Panc1 (cell line): Measurements from ENCODE around the gene COPRS. TPM values are rescaled to one million over a fixed set of nuclear protein-coding genes. Genes with fewer than 3 reads are reported as not detected.
A peak's percentile ranks its signal among the peaks of the same experiment; 100 is the strongest.

Experiments used
- ATAC-seq: fragments of 200-7000 bp; cut with Tn5 transposase; 2 replicates; pipeline ENCODE4 v1.9.1; 2020; ENCODE audit warnings: mild to moderate bottlenecking, moderate library complexity
- BruUV-seq: library from RNA; stranded (reverse); fragments of 400-500 nt; replicated peaks from 2 replicates; lab custom pipeline; 2021; lab: Mats Ljungman, UMichigan
- CTCF ChIA-PET: fragments of 300-600 bp; sonication (Branson Sonifier 250); formaldehyde crosslinking; loops from one replicate; lab custom pipeline; 2022; ENCODE audit warnings: antibody characterized with exemption; lab: Charles Lee
- POLR2A ChIA-PET: fragments of 300-600 bp; sonication (Branson Sonifier 250); formaldehyde crosslinking; loops from one replicate; lab custom pipeline; 2022; ENCODE audit warnings: antibody characterized with exemption; lab: Charles Lee
- DNase-seq: peaks from one replicate; pipeline ENCODE4 v3.0.0-alpha.2; 2010; ENCODE audit warnings: low read depth, low spot score
- H3K27ac ChIP-seq: 2 replicates; pipeline ENCODE4 v1.5.1; 2011; ENCODE audit warnings: mild to moderate bottlenecking, low read length, inconsistent platforms
- H3K27me3 ChIP-seq: fragments of 200-500 bp; sonication (Bioruptor generic); 2 replicates; pipeline ENCODE4 v1.6.0; 2014; ENCODE audit warnings: low read length, inconsistent platforms; ENCODE audit not compliant: control insufficient read depth, insufficient read depth
- H3K36me3 ChIP-seq: fragments of 200-500 bp; sonication (Bioruptor generic); 2 replicates; pipeline ENCODE4 v1.5.1; 2014; ENCODE audit warnings: inconsistent platforms, mild to moderate bottlenecking, low read length, moderate library complexity; ENCODE audit not compliant: control insufficient read depth, insufficient read depth
- H3K4me1 ChIP-seq: 2 replicates; pipeline ENCODE4 v1.5.1; 2011; ENCODE audit warnings: inconsistent platforms, mild to moderate bottlenecking, low read length, moderate library complexity; ENCODE audit not compliant: control insufficient read depth, insufficient read depth
- H3K4me3 ChIP-seq, 2 experiments: 2 replicates each; pipeline ENCODE4 v1.5.1; 2011 to 2012; ENCODE audit warnings: low read depth in 2 of 2, low read length in 2 of 2, mild to moderate bottlenecking in 2 of 2, inconsistent platforms in 1 of 2, moderate library complexity in 1 of 2
- H3K9me3 ChIP-seq: fragments of 200-500 bp; sonication (Bioruptor generic); 2 replicates; pipeline ENCODE4 v1.5.1; 2014; ENCODE audit warnings: low read depth, mild to moderate bottlenecking, inconsistent platforms, low read length, moderate library complexity; ENCODE audit not compliant: control insufficient read depth, insufficient read depth
- CTCF ChIP-seq: fragments of 450-650 bp; IDR thresholded peaks from 2 replicates; pipeline ENCODE4 v1.5.1; 2017; ENCODE audit warnings: mild to moderate bottlenecking
- POLR2AphosphoS5 ChIP-seq: IDR thresholded peaks from 2 replicates; pipeline ENCODE4 v1.6.1; 2012; ENCODE audit warnings: mild to moderate bottlenecking, low read depth, low read length, moderate library complexity
- REST ChIP-seq, 2 experiments: IDR thresholded peaks; 2 replicates each; pipeline ENCODE4 v1.6.1; 2011 to 2012; ENCODE audit warnings: low read depth in 2 of 2, control low read depth in 1 of 2, low read length in 1 of 2, mild to moderate bottlenecking in 1 of 2, moderate library complexity in 1 of 2; ENCODE audit not compliant: insufficient read depth in 1 of 2
- SIN3A ChIP-seq: IDR thresholded peaks from 2 replicates; pipeline ENCODE4 v1.6.1; 2012; ENCODE audit warnings: low read depth, mild to moderate bottlenecking, low read length, moderate library complexity, borderline replicate concordance; ENCODE audit not compliant: insufficient read depth
- TCF7L2 ChIP-seq: IDR thresholded peaks from 2 replicates; pipeline ENCODE4 v1.6.1; 2011; ENCODE audit warnings: mild to moderate bottlenecking, low read depth, low read length, inconsistent platforms
- in situ Hi-C: cut with HindIII; loops from 2 replicates; pipeline ENCODE4 v1.10.0; 2016; ENCODE audit warnings: low sequenced_read_pairs, low pct_unique_long_range_greater_than_20kb
- intact Hi-C: fragments of 100-400 bp; cut with micrococcal nuclease; formaldehyde crosslinking; loops from one replicate; pipeline ENCODE4 v1.10.0; 2022; ENCODE audit not compliant: unreplicated experiment
- total RNA-seq: library from RNA; stranded (reverse); gene quantifications from one replicate; pipeline ENCODE4 v1.2.1, GENCODE V29; 2021; ENCODE audit not compliant: unreplicated experiment

COPRS gene
- total RNA-seq, 1 experiment from 2014 or later = 152 TPM

- no peaks in the 10 kb centered on the region for H3K36me3 ChIP-seq
- H3K27me3 ChIP-seq = no peaks in the 10 kb centered on the region
- no peaks in the 10 kb centered on the region for H3K9me3 ChIP-seq
- no peak overlapping the region for H3K4me3 ChIP-seq
- peaks cover 19% of the 10 kb centered on the region for H3K4me1 ChIP-seq
- POLR2A ChIA-PET = interaction anchor here (0.5 kb wide), 2 partner anchors 252 to 305 kb away, joined by 3 read pairs; no protein-coding TSS in a partner anchor
- DNase-seq (no peak), ATAC-seq (no peak)
- peak overlapping the region; percentile 82 for H3K27ac ChIP-seq
- no peak for TF ChIP-seq CTCF
- no peak for TF ChIP-seq TCF7L2
- TF ChIP-seq REST (IDR thresholded peaks at IDR 0.05; ENCODE audit: insufficient read depth in 1 of 2, low read depth in 2 of 2, low read length in 1 of 2) = no peak
- no peak for TF ChIP-seq POLR2AphosphoS5
- TF ChIP-seq SIN3A = no peak
- CTCF ChIA-PET = interaction anchor here (0.5 to 3.3 kb wide), 5 partner anchors 9 to 307 kb away, joined by 4 to 15 read pairs (median 6); no protein-coding TSS in a partner anchor
- in situ Hi-C loops = no loop called here
- intact Hi-C loops = loop anchor here (1.0 to 2.0 kb wide), 2 partner anchors 284 to 405 kb away; no protein-coding TSS in a partner anchor
- BruUV-seq = no TSS peak
Measured at GRCh38 chr17:31841850-31842194, 17.2 kb downstream of the COPRS start.

GRCh38 chr17:31838636-31839225 lies 20.3 kb downstream of the COPRS start:
- intact Hi-C loops = no loop called here
- no peak for TF ChIP-seq REST (IDR thresholded peaks at IDR 0.05; ENCODE audit: insufficient read depth in 1 of 2, low read depth in 2 of 2, low read length in 1 of 2)
- no peak for TF ChIP-seq POLR2AphosphoS5
- TF ChIP-seq SIN3A = no peak
- TF ChIP-seq CTCF = no peak
- no peak for TF ChIP-seq TCF7L2
- DNase-seq (no peak), ATAC-seq (no peak)
- ChIA-PET CTCF (no interaction called here), POLR2A (no interaction called here)
- in situ Hi-C loops = no loop called here
- Histone ChIP-seq H3K4me1 (peaks cover 19% of the 10 kb centered on the region), H3K27ac (no peak overlapping the region), H3K36me3 (no peaks in the 10 kb centered on the region), H3K9me3 (no peaks in the 10 kb centered on the region), H3K27me3 (no peaks in the 10 kb centered on the region), H3K4me3 (no peak overlapping the region)
- BruUV-seq = no TSS peak
